ENCODE results near the gene MYOT. TPM values are rescaled to one million over a fixed set of nuclear protein-coding genes. Genes with fewer than 3 reads are reported as not detected.
"Not testable (repeated sequence)": the region's sequence is repeated elsewhere in the genome, so short reads cannot be mapped to it uniquely, and the experiment has no call there.

Gene MYOT
- total RNA-seq, 1 experiment from 2014 or later: not detected

DNA sequence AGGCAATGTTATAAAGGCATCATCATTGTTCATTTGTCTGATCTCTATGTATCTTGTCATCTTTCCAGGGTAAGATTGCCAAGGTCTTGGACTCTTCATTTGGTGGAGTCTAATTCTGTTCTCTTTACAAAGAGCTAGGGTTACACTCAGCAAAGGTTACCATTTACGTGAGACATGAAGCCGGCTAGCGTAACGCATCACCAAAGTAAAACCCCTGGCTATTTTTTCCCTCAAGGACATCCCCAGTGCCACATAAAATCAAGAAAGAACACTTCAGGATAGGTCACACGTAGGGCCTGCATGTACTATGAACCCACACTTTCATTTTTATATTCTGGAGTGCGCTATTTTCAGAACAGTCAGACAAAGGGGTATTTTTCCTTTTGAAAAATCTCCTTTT is 20.0 kb upstream of the MYOT start:
- DNase-seq (ENCODE audit: extremely low read depth, low read depth): no peak

GRCh38 chr5:137853165-137853564 is 14.5 kb upstream of the MYOT start:
- DNase-seq (ENCODE audit: extremely low read depth, low read depth): not testable (repeated sequence)

DNA sequence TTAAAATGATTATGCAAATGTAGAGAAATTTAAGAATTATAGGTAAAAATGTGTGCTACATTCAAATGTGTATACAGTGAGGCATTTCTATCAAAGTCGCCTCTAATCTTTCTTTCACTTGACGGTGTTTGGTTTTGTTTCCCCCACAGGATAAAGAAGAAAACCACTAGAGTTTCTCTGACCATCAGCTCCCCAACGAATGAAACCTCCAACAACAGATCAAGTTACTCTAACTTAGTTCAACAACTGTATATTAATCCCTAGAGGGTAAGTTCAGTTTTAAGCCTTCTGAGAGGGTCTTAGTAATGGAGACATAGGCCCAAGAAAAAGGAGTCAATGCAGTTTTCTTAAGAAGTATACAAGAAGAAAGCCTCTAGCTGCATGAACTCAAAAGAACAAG is 11.5 kb upstream of the MYOT start:
- no peak for DNase-seq (ENCODE audit: extremely low read depth, low read depth)

DNA sequence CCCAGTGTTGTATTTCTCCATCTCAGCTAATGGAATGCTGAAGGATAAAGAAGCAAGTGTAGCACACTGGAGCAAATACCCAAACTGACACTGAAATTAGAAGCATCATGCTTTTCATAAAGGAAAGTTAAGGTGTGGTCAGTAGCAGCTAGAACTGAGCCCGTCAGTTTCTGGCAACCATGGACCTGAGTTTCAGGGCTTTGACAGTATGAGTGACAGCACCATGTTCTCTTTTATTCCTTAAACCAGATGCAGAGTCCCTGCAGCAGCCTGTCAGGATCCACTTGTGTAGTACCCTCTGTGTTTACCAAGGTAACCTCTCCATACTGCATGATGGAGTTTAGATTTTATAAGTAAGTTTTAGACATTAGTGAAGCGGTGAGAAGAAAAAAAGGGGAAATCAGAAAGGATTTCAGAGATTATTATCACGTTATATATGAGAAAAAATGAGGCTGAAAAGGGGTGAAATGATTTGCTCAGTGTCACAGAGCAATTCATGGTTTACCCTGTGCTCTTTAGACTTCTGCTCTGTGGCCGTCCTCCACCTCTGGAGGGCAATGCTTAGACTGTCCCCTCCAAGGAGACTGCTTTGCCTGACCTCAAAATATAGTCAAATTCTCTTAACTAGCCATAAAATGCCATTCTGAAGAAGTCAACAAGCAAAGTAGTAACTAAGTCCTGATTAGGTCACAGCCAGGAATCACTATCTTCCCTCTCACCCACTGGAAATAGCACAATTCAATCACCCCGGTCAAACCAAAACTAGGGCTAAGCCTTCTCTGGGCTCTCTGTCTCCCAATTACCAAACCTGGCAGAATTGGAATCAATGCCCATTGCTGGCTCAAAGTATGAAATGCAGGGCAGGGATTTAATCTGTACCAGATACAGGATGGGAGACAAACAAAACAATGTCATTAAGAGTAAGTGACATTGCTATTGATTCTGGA is 10.5 kb upstream of the MYOT start:
- DNase-seq (ENCODE audit: extremely low read depth, low read depth): no peak

GRCh38 chr5:137858223-137858916 is 9.3 kb upstream of the MYOT start:
- DNase-seq (ENCODE audit: extremely low read depth, low read depth): no peak

DNA sequence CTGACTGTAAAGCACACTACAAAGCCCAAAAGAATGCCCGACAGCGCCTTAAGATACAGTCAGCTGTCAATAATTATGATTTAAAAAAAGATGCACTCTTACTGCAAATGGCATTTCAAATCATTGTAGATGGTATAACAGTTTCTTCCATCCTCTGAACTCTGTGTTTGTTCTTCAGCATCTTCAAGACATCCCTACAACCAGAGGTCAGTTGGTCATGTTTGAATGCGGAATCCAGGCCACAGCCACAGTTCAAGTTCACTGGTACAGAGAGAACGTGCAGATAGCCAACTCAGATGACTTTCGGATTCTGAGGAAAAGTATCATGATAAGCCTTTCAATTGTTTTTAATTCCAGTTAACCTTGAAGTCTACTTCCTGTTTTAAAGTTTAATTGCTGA is 8.7 kb upstream of the MYOT start:
- DNase-seq (ENCODE audit: extremely low read depth, low read depth): no peak

GRCh38 chr5:137862251-137862650 is 5.4 kb upstream of the MYOT start:
- no peak for DNase-seq (ENCODE audit: extremely low read depth, low read depth)

DNA sequence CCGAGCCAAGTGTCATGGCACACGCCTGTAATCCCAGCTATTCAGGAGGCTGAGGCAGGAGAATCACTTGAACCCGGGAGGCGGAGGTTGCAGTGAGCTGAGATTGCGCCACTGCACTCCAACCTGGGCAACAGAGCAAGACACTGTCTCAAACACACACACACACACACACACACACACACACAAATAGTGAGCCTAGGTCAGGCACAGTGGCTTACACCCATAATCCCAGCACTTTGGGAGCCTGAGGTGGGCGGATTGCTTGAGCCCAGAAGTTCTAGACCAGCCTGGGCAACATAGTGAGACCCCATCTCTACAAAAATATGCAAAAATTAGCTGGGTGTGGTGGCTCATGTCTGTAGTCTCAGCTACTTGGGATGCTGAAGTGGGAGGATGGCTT is 4.0 kb upstream of the MYOT start:
- DNase-seq (ENCODE audit: extremely low read depth, low read depth): not testable (repeated sequence)

DNA sequence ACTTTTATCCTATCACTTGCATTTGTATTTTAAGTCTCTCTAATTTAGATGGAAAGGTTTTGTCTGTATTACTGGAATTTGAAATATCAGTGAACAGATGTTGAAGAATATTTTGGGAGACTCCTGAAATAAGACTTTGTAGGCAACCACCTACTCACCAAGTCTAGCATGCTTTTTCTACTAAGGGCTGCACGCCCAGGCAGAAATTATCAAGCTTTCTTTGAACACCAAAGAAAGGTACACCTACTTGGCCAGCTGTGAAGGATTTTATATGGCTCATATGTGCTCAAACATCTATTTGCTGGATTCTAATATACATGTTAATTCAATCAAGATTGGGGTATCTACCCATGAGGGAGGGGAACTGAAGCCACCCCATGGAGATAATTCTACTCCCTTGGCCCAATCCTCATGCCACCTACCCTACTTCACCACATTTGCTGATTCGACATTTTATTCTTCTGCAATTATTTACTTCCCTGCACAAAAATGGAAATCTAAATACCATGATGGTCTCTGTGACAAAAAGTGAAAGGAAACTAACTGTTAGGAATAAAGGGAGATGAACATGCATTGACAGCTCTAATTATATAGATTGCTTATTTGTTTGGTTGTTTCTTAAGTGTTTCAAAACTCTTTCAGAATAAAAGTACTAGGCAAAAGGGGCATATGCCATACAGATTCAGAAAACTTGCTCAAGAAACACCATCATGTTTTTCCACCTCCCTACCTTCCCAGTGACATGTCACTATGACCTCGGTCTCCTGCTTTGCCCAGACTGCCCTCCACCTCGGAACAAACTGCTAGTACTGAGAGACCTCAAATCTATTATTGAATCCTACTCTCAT is 895 bp upstream of the MYOT start:
- DNase-seq (ENCODE audit: extremely low read depth, low read depth): no peak

DNA sequence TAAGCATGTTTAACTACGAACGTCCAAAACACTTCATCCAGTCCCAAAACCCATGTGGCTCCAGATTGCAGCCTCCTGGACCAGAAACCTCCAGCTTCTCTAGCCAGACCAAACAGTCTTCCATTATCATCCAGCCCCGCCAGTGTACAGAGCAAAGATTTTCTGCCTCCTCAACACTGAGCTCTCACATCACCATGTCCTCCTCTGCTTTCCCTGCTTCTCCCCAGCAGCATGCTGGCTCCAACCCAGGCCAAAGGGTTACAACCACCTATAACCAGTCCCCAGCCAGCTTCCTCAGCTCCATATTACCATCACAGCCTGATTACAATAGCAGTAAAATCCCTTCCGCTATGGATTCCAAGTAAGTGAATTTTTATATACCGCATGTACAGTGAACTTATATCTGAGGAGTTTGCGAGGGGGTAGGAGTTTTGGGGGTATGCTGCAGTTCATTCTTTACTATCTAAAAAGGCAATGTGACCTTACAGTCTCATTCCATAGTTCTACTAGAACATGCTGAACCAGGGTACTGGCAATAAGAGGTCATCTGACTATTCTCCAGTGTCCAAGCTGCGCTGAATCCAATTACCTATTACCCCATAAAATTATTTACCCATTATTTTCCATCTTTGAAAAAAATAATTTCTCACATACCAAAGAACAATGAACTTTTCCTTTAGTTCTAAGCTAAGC is 3.1 kb downstream of the MYOT start:
- DNase-seq (ENCODE audit: extremely low read depth, low read depth): no peak

DNA sequence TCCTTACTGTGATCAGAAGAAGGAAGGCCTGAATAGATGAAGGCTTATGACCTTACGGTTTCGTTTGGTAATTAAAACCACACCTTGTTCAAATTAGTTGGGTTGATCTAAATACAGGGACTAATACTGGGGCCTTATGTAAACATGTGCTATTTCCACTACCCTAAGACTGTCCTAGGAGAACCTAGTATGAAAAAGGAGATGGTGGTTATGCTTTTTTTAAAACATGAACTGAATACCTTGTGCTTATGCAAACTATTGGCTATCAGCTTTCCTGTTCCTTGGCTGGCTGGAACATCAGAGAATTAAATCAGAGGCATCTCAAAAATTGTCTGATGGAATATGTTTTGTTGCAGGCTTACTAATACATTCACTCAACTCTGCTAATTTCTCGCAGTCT is 3.9 kb downstream of the MYOT start:
- DNase-seq (ENCODE audit: extremely low read depth, low read depth): no peak

DNA sequence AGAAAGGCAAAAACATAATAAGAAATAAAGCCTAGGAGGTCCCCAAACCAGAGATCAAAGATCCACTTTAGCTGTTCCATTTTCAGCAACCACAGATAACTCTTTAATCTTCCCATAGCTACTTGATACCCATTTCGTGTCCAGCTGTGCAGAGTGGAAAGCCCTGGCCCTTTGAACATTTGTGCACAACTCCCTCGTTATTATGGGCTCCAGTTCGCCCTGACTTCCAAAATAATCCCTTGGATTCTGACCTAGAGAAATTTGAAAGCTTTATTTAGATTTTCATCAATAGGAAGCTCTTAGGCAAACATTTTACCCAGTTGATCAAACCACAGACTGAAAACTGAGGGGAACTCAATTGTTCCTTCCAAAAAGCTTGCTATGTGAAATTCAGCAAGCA is 4.8 kb downstream of the MYOT start:
- no peak for DNase-seq (ENCODE audit: extremely low read depth, low read depth)

DNA sequence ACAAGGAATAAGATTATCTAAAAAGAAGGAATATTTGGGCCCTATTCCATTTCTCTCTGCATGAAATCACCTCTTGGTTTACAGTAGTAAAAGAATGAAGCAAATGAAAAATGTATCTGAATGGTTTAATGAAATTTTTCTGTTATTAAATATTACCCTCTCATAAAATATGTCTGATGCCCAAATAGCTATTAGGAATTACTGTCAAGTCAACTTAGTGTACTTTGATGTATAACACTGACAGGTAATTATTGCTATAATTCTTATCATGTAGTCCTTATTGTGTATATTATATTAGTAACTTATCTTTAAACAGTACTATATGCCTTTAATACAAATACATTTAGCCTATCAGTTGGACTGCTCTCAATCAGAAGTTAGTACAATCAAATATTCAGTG is 8.4 kb downstream of the MYOT start:
- DNase-seq (ENCODE audit: extremely low read depth, low read depth): no peak

DNA sequence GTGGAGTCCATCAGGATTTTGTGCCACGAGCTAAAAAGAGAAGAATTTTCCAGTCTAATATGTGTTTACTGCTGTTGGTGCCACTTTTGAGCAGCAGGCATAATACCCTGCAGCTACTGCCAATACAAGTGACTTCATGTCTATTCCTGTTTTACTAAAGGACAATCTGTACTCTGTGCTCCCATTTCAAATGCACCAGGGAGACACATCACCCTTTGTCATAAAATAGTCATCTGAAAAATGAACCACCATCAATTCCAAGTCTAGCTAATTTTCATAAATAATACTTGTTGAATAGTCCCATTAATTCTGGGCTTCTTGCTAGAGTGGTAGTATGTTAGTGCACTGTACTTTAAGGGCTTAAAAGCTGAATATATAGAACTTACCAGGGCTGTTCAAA is 12.7 kb downstream of the MYOT start:
- no peak for DNase-seq (ENCODE audit: extremely low read depth, low read depth)

- DNase-seq (ENCODE audit: extremely low read depth, low read depth): no peak
These were observed 20.2 kb downstream of the MYOT start for GRCh38 chr5:137887831-137888230.

- no peak for DNase-seq (ENCODE audit: extremely low read depth, low read depth)
These were observed 20.8 kb downstream of the MYOT start for GRCh38 chr5:137888466-137888862.

DNA sequence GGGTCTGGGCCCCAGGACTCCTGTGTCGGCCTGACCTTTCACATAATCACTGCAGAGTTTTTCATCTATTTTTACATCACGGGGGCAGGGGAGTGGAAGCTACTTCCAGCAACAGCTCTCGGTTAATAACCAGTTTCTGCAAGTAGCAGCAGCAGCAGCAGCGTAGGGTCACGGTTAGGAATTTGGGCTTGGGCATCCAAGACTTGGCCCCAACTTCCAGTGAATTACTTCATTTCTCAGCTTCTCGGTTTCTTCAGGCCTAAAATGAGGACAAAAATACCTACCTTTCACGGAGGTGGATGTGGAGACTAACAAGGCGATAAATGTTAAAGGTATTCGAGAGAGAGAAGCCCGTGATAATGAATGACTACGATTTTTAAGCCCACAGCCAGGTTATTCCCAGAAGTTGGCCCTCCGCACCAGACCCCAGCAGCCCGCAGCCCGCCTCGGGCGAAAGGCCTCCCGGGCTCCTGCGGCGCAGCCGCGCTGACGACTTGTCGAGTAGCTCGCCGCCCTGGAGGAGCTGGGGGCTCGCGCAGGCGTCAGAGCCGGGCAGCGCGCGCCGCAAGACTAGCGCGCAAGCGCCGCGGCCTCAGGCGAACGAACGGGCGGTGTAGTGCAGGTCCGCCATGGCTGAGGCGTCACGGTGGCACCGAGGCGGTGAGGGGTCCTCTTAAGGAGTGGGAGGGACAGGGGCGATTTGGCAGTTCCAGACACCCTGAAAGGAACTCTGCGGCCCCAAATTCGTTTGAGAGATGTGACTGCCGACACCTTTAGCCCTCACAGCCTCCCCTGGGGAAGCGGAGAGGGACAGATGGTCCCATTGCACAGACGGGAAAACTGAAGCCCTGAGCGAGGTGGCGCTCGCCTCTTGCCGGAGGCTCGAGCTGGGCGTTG is 21.5 kb downstream of the MYOT start, which contains the start of gene PKD2L2:
PKD2L2 (plus strand) TSS at position 595 of the 897 bp plus-strand sequence; CDS start at position 630, 35 bp downstream.
- DNase-seq (ENCODE audit: extremely low read depth, low read depth): no peak

GRCh38 chr5:137890845-137891244 is 23.2 kb downstream of the MYOT start:
- DNase-seq (ENCODE audit: extremely low read depth, low read depth): no peak

GRCh38 chr5:137891849-137892248 is 24.2 kb downstream of the MYOT start:
- no peak for DNase-seq (ENCODE audit: extremely low read depth, low read depth)

Data from NCI-H460 (cell line).